H9 (cell line): Measurements from ENCODE around the gene PKN1. TPM values are rescaled to one million over a fixed set of nuclear protein-coding genes. Genes with fewer than 3 reads are reported as not detected.

ENCODE experiments used
- DNase-seq: peaks from one replicate; pipeline ENCODE4 v3.0.0-alpha.2; 2017
- H2AFZ ChIP-seq: one replicate; pipeline ENCODE4 v1.6.1; 2013; ENCODE audit warnings: mild to moderate bottlenecking, low read length, control low read depth, moderate library complexity
- H2AK5ac ChIP-seq: 2 replicates; pipeline ENCODE4 v1.6.1; 2013; ENCODE audit warnings: low read length, control low read depth, mixed read lengths; ENCODE audit not compliant: insufficient read length
- H2BK120ac ChIP-seq: one replicate; pipeline ENCODE4 v1.6.1; 2013; ENCODE audit warnings: low read depth, mild to moderate bottlenecking, low read length, control low read depth, inconsistent platforms; ENCODE audit not compliant: poor library complexity, severe bottlenecking
- H2BK12ac ChIP-seq: 2 replicates; pipeline ENCODE4 v1.6.1; 2013; ENCODE audit warnings: low read length, control low read depth, mixed read lengths, low read depth; ENCODE audit not compliant: insufficient read length
- H2BK15ac ChIP-seq: 2 replicates; pipeline ENCODE4 v1.6.1; 2013; ENCODE audit warnings: low read depth, low read length, control low read depth
- H2BK20ac ChIP-seq: one replicate; pipeline ENCODE4 v1.6.1; 2013; ENCODE audit warnings: low read depth, mild to moderate bottlenecking, low read length, control low read depth, inconsistent platforms; ENCODE audit not compliant: poor library complexity, severe bottlenecking
- H2BK5ac ChIP-seq: 2 replicates; pipeline ENCODE4 v1.6.1; 2013; ENCODE audit warnings: low read length, control low read depth, mixed read lengths; ENCODE audit not compliant: insufficient read length
- H3K14ac ChIP-seq: 2 replicates; pipeline ENCODE4 v1.6.1; 2013; ENCODE audit warnings: low read length, control low read depth; ENCODE audit not compliant: insufficient read depth
- H3K18ac ChIP-seq: 2 replicates; pipeline ENCODE4 v1.6.1; 2013; ENCODE audit warnings: low read depth, mild to moderate bottlenecking, mixed read lengths, low read length, control low read depth; ENCODE audit not compliant: insufficient read length
- H3K23ac ChIP-seq: 2 replicates; pipeline ENCODE4 v1.6.1; 2013; ENCODE audit warnings: low read length, control low read depth, mixed read lengths, low read depth; ENCODE audit not compliant: insufficient read length
- H3K23me2 ChIP-seq: 2 replicates; pipeline ENCODE4 v1.6.1; 2013; ENCODE audit warnings: low read depth, mild to moderate bottlenecking, mixed read lengths, low read length, control low read depth; ENCODE audit not compliant: insufficient read length, poor library complexity, severe bottlenecking
- H3K27ac ChIP-seq: 2 replicates; pipeline ENCODE4 v1.5.1; 2013; ENCODE audit warnings: low read length, control low read depth, mixed read lengths, low read depth; ENCODE audit not compliant: insufficient read length
- H3K27me3 ChIP-seq: 2 replicates; pipeline ENCODE4 v1.6.1; 2013; ENCODE audit warnings: low read length, control low read depth, inconsistent platforms; ENCODE audit not compliant: insufficient read depth
- H3K4ac ChIP-seq: 2 replicates; pipeline ENCODE4 v1.6.1; 2013; ENCODE audit warnings: low read depth, mild to moderate bottlenecking, control low read depth, inconsistent platforms, low read length, moderate library complexity
- H3K4me1 ChIP-seq: 2 replicates; pipeline ENCODE4 v1.6.1; 2013; ENCODE audit warnings: low read length, control low read depth, inconsistent platforms; ENCODE audit not compliant: insufficient read depth
- H3K4me2 ChIP-seq: 2 replicates; pipeline ENCODE4 v1.6.1; 2013; ENCODE audit warnings: low read length, control low read depth, mixed read lengths; ENCODE audit not compliant: insufficient read length, insufficient read depth
- H3K56ac ChIP-seq: 2 replicates; pipeline ENCODE4 v1.6.1; 2013; ENCODE audit warnings: low read depth, mild to moderate bottlenecking, mixed read lengths, low read length, control low read depth; ENCODE audit not compliant: insufficient read length
- H3K79me1 ChIP-seq: 2 replicates; pipeline ENCODE4 v1.6.1; 2013; ENCODE audit warnings: low read depth, mild to moderate bottlenecking, moderate library complexity, low read length, control low read depth, inconsistent platforms; ENCODE audit not compliant: insufficient read depth, poor library complexity, severe bottlenecking
- H3K79me2 ChIP-seq: 2 replicates; pipeline ENCODE4 v1.6.1; 2013; ENCODE audit warnings: low read length, control low read depth, inconsistent platforms; ENCODE audit not compliant: insufficient read depth
- H3K9ac ChIP-seq: 2 replicates; pipeline ENCODE4 v1.6.1; 2013; ENCODE audit warnings: low read length, control low read depth, mixed read lengths; ENCODE audit not compliant: insufficient read length; ENCODE audit errors: extremely low read depth
- H3K9me3 ChIP-seq: one replicate; pipeline ENCODE4 v1.6.1; 2013; ENCODE audit warnings: low read depth, low read length, inconsistent platforms; ENCODE audit not compliant: control insufficient read depth
- H3T11ph ChIP-seq: one replicate; pipeline ENCODE4 v1.6.1; 2013; ENCODE audit warnings: mild to moderate bottlenecking, low read length, control low read depth, inconsistent platforms
- H4K20me1 ChIP-seq: one replicate; pipeline ENCODE4 v1.6.1; 2013; ENCODE audit not compliant: control insufficient read depth, insufficient read length, insufficient read depth
- H4K5ac ChIP-seq: 2 replicates; pipeline ENCODE4 v1.6.1; 2013; ENCODE audit warnings: low read depth, mild to moderate bottlenecking, mixed read lengths, low read length, control low read depth; ENCODE audit not compliant: insufficient read length
- H4K8ac ChIP-seq: replicated peaks from 2 replicates; pipeline ENCODE4 v1.6.1; 2013; ENCODE audit warnings: low read length, control low read depth, mixed read lengths, low read depth; ENCODE audit not compliant: insufficient read length
- H4K91ac ChIP-seq: 2 replicates; pipeline ENCODE4 v1.6.1; 2013; ENCODE audit warnings: low read depth, mild to moderate bottlenecking, moderate library complexity, mixed read lengths, low read length, control low read depth; ENCODE audit not compliant: insufficient read length
- H3K27ac Mint-ChIP-seq, 3 experiments: 2 replicates in 2 of 3; 3 replicates in 1 of 3; pipeline ENCODE4 v1.8.0; 2020 to 2021; ENCODE audit warnings: mixed read lengths in 3 of 3, mild to moderate bottlenecking in 1 of 3, moderate library complexity in 1 of 3
- H3K27me3 Mint-ChIP-seq: 2 replicates; pipeline ENCODE4 v1.8.0; 2021; ENCODE audit warnings: low read depth, mild to moderate bottlenecking, moderate library complexity, mixed read lengths
- H3K36me3 Mint-ChIP-seq, 3 experiments: 2 replicates in 2 of 3; 3 replicates in 1 of 3; pipeline ENCODE4 v1.8.0; 2020 to 2021; ENCODE audit warnings: low read depth in 3 of 3, mixed read lengths in 3 of 3; ENCODE audit not compliant: insufficient read depth in 1 of 3
- H3K4me1 Mint-ChIP-seq, 2 experiments: 2 replicates each; pipeline ENCODE4 v1.8.0; 2020; ENCODE audit warnings: mixed read lengths in 2 of 2
- H3K4me3 Mint-ChIP-seq, 2 experiments: 2 replicates in 1 of 2; 3 replicates in 1 of 2; pipeline ENCODE4 v1.8.0; 2020 to 2021; ENCODE audit warnings: mild to moderate bottlenecking in 2 of 2, mixed read lengths in 2 of 2, moderate library complexity in 1 of 2
- H3K9me3 Mint-ChIP-seq, 2 experiments: 2 replicates in 1 of 2; 3 replicates in 1 of 2; pipeline ENCODE4 v1.8.0; 2020; ENCODE audit warnings: mild to moderate bottlenecking in 2 of 2, mixed read lengths in 2 of 2, moderate library complexity in 1 of 2
- CTCF ChIP-seq: fragments of 200-600 bp; sonication (generic); conservative IDR thresholded peaks from 3 replicates; pipeline ENCODE4 v1.8.0; 2021; ENCODE audit warnings: antibody characterized with exemption, mild to moderate bottlenecking
- WGBS: extraction: QIAGEN DNeasy Blood & Tissue Kit; methylation state at CpG from one replicate; pipeline ENCODE4 v1.1.7; 2013; ENCODE audit warnings: missing lambda C conversion rate, low lambda C conversion rate, mixed read lengths; ENCODE audit not compliant: insufficient read length; ENCODE audit errors: extremely low coverage; 5-methylcytosine and 5-hydroxymethylcytosine counted together
- total RNA-seq: library from RNA; stranded (reverse); gene quantifications from 2 replicates; pipeline ENCODE4 v1.2.1, GENCODE V29; 2021

Gene PKN1
- total RNA-seq, 1 experiment from 2014 or later, result 159 TPM

DNA sequence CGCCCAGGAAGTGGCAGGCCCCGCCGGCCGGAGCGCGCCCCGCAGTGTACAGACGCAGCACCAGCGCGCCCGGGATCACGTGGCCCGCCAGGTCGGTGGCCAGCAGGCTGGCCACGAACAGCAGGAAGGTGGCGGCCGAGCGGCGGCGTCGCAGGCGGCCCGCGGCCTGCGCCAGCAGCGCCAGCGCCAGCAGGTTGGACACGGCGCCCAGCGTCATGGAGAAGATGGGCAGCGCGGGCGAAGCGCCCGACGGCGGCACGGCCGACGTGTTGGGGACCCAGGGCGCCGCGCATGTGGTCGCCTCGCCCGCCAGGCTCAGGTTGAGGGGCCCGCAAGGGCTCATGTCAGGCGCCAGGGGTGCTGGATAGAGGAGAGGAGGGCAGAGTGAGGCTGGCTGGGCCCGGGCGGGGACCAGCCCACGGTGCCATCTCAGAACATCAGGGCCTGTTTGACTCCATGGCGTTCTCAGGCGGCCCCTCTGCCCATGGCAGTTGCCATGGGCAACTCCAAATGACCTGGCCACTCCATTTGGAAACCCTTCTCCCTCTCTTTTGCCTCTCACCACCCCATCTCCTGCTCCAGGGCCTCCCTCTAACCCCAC, 41.0 kb downstream of the PKN1 start:
- no peak for TF ChIP-seq CTCF
- H2BK120ac ChIP-seq, result no peak overlapping the region
- Mint-ChIP-seq H3K4me1 (peaks cover 20 to 36% of the 10 kb centered on the region in 2 experiments), H3K27ac (no peak overlapping the region), H3K27me3 (peaks cover 2% of the 10 kb centered on the region; the same call in 1 of the 2 replicates), H3K9me3 (no peaks in the 10 kb centered on the region; a peak in 1 of 5 replicates), H3K4me3 (no peak overlapping the region; a peak in 1 of 5 replicates), H3K36me3 (peaks cover 6 to 31% (median 21%) of the 10 kb centered on the region in 3 experiments; a peak in 6 of 7 replicates)
- no peak overlapping the region for H2BK12ac ChIP-seq
- H3K4ac ChIP-seq, result no peak overlapping the region
- H3K4me1 ChIP-seq, result no peaks in the 10 kb centered on the region; the same call in 1 of the 2 replicates
- H3K14ac ChIP-seq, result no peak overlapping the region
- H3K9ac ChIP-seq, result no peak overlapping the region
- H4K8ac ChIP-seq, result no peak overlapping the region
- no peaks in the 10 kb centered on the region for H3K9me3 ChIP-seq
- no peaks in the 10 kb centered on the region for H3K27me3 ChIP-seq
- H4K20me1 ChIP-seq, result no peaks in the 10 kb centered on the region
- H2BK15ac ChIP-seq, result no peak overlapping the region
- no peak overlapping the region for H3K27ac ChIP-seq
- no peak overlapping the region for H3K18ac ChIP-seq
- H4K91ac ChIP-seq, result no peak overlapping the region
- no peak overlapping the region for H4K5ac ChIP-seq
- DNase-seq, result no peak
- WGBS, result no CpG with 5 or more reads among the region's 53 CpGs
- no peaks in the 10 kb centered on the region for H3K79me2 ChIP-seq
- no peak overlapping the region for H2BK20ac ChIP-seq
- no peak overlapping the region for H2BK5ac ChIP-seq
- H2AFZ ChIP-seq, result no peak overlapping the region
- H3K79me1 ChIP-seq, result no peaks in the 10 kb centered on the region
- no peak overlapping the region for H3K4me2 ChIP-seq
- H3K23me2 ChIP-seq, result peaks cover 7% of the 10 kb centered on the region
- H3T11ph ChIP-seq, result no peak overlapping the region
- no peak overlapping the region for H3K23ac ChIP-seq
- no peak overlapping the region for H3K56ac ChIP-seq
- no peak overlapping the region for H2AK5ac ChIP-seq
